Measurements from ENCODE around the gene CHST11.
"Not testable (repeated sequence)": the region's sequence is repeated elsewhere in the genome, so short reads cannot be mapped to it uniquely, and the experiment has no call there.

CHST11 gene

DNA sequence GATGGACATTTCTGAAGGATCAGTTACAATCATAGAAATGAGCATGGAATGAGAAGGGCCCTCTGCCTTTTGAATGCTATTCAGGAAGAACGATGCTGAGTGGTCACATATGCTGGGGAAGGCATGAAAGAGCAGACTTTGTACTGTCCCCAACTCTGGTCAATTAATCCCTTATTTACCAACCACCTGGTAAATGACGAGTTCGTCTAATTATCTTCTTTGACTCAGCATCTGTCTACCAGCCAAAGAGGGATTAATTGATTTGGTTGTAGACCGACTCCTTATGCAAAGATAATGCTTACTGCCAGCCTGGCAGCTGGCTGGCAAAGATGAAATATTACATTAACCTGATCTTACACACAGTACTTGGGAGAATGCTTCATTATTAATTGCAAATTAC is 152.2 kb downstream of the CHST11 start:
- no peak for DNase-seq

DNA sequence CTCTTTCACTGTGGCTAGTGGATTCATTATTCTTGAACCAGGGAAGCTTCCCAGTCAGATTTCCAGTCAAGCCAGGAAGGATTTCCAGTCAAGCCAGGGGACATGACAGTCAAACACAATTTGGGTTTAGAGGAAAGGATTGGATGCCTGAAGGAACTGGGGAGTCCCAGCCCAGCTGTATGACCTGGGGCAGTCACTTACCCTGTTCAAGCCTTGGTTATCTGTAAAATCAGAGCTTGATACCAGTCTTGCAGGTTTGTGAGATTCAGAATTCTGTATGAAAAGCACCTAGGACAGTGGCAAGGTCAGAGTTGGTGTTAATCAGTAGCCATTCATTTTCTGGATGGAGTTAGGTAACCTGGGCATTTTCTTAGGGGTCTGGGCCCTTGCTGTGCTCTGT is 152.7 kb downstream of the CHST11 start:
- no peak for DNase-seq

DNA sequence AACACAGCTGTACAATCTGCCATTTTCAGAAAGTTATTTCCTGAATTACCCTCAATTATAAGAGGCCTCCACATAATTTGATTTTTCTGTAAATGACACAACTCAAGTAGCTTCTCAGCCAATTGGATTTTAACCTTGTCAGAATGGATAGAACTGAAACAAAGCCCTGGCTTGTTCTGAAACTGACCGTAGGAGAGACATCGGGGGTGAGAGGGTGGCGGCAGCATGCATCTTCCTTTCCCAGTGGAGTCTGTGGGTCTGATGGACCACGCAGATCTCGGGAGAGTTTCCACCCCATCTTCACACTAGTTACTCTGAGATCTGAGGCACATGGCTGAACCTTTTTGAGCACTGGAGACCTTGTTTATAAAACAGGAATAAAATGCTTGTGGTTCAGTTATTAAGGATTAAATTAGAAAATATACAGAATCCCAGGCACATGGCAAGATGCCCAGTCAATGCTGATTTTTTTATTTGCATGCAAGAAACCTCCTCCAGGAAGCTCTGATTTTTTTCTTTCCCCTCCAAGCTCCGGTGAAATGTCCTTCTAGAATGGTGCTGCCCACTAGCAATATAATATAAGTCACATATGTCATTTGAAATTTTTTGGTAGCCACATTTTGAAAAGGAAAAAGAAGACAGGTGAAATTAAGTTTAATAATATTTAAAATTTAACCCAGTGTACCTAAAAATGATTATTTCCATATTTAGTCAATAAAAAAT is 153.9 kb downstream of the CHST11 start:
- no peak for DNase-seq

DNA sequence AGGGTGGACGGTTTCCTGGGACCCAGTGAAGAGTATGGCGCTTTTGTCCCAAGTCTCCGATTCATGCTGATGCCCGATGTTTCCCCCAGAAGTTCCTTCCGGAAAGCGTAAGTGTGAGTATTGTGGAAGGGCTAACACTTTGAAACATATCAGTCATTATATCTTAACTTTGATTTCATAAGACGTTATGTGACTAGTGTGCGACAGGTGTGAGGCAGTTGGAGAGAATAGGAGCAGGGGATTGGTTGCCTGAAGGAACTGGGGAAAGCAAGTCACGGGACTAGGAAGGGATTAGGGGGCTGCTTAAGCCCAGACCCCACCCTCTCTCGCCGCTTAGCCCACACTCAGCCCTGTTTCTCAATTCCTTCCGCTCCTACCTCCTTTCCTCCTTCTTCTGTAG is 154.9 kb downstream of the CHST11 start:
- DNase-seq = no peak

DNA sequence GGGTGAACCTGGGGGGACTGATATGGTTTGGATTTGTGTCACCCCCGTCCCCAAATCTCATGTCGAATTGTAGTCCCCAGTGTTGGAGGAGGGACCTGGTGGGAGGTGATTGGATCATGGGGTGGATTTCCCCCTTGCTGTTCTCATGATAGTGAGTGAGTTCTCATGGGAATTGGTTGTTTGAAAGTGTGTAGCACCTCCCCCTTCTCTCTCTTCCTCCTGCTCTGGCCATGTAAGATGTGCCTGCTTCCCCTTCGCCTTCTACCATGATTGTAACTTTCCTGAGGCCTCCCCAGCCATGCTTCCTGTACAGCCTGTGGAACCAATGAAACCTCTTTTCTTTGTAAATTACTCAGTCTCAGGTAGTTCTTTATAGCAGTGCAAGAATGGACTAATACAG is 156.6 kb downstream of the CHST11 start:
- not testable (repeated sequence) for DNase-seq

DNA sequence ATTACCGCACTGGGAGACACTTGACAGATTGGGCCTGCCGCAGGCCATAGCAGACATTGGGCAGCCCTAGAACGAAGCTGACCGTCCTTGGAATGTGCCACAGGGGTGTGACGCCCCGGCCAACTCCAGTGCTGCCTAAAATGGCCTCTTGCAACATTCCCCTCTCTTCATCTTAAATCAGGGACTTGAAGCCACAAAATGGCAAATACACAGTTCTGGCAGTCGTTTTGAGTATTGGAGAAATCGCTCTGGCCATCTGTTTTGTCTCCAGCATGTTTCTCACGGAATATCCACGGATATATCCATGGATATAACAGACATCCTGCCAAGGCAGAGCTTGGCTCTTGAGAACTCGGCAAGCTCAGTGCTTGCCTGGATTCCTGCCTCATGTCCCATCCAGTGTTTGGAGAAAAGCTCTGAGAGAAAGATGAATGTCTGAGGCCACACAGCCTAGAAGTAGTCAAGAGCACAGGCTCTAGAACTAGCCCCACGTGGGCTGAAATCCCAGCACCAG is 158.4 kb downstream of the CHST11 start:
- no peak for DNase-seq

DNA sequence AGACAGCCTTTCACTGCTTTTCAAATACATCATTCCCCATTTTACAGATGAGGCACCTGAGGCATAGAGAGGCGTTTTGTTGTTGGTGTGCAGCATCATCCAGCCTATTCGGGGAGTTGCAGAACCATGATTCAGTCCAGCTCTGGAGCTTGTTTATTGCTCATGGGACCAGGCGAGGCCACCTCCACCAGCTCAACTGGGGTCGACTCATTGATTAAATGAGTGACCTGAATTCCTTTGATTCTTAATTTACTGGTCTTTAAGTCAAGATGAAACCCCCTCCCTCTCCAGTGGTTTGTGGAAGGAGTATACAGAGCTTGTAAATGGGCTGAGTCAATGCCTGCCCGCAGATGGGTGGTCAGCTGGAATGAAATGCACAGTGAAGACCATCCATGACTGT is 161.9 kb downstream of the CHST11 start:
- DNase-seq = no peak

DNA sequence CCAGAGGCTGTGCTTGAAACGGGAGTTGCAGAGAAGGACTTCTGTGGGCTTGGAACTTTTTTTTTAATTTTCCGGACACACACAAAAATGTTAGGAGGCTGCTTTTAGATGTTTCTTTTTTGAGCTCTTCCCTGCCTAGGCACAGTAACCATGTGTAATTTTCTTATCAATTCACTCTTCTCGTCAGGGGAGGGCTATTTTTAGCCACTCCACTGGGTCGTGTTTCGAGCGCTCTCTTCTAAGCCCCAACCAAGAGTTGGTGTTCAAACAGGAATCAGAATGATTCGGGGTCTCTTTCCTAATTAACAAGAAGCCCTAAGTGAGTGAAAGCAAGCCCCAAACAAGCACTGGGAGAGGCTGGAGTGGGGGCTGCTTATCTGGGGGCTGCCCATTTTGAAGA is 162.6 kb downstream of the CHST11 start:
- DNase-seq = no peak

DNA sequence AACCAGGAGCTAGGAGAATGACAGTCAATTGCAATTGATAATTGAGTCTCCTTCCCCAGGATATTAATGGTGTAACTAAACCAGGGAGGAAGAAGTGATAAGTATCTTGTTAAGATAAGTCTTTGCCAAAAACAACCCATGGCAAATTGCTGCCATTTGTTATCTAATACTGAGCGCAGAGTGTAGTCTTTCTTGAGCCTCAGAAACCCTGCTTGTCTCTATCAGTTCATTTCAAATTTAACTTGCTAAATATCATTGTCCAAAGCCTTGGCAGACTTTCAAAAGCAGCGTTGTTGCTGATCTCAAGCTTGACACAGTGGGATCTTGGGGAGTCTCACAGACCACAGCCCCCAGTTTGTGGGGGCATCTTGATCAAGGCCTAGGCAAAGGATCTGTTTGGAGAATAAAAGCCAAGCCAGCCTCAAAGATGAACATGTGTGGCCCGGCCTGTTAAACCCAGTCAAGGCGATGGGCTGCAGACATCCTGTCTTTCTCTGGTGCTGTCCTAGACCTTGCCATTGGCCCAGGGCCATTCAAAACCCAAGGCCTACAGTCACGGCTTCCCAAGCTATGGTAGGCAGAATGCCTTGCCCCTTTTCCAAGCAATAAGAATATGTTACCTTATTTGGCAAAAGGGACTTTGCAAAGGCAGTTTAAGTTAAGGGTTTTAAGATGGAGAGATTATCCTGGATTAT is 164.2 kb downstream of the CHST11 start:
- DNase-seq = no peak

DNA sequence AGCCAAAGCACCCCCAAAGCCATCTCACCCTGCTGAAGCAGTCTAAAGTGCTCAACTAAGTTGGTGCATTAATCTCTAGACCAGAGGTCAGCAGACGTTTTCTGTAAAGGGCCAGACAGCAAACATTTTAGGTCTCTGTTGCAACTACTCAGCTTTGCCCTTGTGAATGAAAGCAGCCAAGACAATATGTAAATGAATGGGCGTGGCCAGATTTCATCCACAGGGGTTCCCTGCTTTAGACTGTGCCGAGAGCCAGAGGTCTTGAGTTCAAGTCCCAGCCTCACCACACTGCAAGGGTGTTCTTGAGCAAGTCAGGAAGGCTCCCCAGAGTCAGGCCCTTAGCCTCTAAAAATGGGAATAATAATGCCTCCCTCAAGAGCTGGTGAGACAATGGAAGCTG is 166.2 kb downstream of the CHST11 start:
- no peak for DNase-seq

DNA sequence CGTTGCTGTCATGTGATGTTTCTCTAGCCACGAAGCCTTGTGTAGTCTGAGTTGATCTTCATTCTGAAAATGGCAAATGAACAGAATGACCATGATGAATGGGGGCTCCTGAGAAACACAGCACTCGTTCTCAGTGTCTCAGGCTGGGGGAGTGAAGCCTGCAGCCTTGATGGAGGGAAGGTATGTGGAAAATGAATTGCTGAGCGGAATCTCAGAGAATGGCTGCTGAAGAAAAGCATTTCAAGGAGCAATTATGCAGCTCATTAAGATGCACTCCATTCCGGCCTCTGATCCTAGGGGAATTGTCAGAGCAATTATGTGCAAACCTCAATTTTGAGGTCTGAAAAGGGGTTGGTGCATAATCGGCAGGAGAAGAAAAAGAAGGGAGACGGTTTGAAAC is 167.1 kb downstream of the CHST11 start:
- no peak for DNase-seq

DNA sequence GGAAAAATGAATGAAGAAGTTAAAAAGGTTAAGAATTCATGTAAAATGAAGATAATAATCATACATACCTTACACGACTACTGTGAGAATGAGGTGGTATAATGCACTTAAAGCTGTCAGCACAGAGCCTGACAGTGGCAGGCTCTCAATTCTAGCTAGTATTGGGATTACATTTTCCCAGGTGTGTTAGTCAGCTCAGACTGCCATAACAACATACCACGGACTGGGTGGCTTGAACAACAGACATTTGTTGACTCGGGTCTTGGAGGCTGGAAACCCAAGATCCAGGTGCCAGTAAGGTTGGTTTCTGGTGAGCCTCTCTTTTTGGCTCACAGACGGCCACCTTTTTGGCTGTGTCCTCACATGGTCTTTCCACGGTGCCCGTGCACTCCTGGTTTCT is 167.8 kb downstream of the CHST11 start:
- DNase-seq = no peak

DNA sequence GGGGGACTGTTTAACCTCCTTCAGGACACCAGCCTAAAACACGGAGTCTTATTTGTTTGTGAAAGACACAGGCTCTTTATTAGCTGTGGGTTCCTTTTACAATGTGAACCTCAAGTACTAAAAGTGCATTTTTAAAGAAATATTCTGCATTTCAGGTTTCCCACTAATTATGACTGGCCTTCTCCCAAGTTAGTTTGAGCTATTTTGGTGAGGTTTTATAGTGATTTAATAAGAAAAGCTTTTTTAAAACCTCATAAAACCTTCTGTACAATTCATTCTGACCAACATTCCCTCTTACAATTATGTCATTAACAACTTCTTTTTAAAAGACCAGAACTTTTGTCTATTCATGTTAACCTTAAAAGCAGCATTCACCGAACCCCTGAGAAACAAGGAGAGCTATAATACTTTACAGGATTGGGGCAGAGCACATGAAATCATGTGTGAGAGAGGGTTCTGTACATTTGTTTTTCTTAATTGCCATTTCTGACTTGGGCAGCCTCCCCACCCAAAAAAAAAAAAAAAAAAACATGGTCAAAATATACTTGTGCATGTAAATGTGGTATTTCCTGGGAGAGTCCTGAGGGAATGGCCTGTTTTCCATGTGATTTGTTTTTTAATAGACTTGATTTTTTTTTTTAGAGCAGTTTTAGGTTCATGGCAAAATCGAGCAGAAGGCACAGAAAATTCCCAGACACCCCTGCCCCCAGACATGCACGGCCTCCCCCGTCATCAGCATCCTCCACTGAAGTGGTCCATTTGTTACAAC is 169.5 kb downstream of the CHST11 start:
- DNase-seq = no peak

DNA sequence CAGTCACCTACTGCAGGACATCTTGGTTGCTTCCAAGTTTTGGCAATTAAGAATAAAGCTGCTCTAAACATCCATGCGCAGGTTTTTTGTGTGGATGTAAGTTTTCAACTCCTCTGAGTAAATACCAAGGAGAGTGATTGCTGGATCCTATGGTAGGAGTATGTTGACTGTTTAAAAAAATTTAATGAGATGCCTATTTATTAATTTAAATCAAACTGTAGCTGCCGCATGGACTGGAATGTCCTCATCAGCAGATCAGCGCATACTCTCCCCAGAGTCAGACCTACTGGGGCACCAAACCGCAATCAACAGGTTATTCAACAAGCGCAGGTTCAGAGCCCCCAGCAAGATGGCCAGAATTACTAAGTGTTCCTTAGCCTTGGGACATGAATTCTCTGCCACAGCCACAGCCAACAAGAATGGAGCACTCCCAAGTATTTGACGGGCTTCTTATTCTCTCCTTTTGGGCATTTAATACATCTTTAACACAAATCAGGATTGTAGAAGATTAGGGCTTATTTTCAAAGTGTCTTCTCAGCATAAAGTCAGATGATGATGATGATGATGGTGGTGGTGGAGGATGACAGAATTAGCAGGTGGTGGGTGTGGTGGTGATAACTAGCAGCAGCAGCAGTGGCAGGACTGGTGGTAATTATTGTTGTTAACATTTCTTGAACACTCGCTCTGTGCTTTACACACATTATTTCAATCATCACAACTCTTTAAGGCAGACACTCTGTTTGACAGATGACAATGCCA is 170.7 kb downstream of the CHST11 start:
- no peak for DNase-seq

DNA sequence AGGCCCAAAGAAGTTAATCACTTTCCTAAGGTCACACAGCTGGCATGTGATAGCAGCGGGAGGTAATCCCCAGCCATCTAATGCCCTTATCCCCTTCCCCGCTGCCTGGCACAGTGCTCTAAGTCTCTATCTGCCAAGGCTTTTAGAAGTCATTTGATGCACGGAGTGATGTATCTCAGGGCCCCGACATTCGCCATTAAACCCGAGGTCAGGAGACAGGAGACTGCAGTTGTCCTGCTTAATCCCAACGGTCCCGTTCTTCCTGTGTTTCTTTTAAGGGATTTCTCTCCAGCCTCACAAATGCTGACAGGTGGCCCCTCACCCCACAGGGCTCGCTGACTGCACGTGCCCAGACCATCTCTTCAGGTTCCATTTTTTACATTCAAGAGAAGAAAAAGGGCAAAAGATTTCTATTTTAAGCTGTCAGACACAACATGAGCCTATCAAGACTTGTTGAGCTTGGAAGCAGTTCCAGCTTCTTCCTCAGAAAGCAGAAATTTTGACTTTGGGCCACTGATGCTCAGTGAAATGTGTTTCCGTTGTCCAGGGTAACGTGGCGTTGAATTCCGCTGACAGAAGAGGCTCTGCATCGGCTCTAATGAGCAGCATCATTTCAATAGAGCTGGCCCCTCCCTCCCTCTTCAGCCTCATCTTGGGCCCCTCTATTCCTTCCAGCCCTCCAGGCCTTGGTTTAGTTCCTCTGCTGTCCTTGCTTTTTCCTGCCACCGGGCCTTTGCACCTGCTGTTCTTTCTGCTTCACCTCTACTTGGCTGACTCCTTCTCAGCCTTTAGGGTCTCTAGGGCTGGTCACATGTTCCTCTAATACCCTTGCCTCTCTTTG is 171.5 kb downstream of the CHST11 start:
- DNase-seq = no peak

DNA sequence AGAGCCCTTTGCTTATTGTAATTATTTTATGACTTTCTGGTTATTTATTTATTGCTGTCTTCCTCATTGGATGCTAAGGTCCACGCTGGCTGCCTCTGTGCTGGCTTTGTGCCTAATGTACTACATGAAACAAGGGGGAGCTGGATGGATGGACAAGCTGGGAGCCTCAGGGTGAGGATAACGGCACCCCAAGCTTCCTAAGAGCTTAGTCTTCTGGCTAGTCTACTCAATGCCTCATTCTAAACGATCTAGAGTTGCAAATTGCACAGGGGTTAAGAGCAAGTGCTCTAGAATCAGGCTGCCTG is 172.0 kb downstream of the CHST11 start:
- no peak for DNase-seq

DNA sequence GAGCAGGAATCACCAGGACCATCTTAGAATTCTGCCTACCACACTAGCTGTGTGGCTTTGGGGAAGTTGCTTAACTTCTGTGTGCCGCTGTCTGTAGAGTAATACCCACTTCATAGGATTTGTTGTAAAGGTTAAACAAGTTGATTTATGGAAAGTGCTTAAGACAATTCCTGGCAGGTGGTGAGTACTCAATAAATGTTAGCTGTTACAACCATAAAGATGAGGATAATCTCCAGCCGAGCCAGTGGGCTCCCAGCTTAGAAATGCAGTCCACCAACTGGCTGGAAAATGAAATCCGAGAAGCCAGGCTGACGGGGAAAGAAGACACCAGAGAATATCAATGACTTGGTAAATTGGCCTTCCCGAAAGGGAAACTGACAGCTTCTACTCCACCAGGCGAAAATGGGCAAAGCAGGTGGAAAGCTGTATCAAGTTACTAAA is 173.5 kb downstream of the CHST11 start:
- DNase-seq = no peak

DNA sequence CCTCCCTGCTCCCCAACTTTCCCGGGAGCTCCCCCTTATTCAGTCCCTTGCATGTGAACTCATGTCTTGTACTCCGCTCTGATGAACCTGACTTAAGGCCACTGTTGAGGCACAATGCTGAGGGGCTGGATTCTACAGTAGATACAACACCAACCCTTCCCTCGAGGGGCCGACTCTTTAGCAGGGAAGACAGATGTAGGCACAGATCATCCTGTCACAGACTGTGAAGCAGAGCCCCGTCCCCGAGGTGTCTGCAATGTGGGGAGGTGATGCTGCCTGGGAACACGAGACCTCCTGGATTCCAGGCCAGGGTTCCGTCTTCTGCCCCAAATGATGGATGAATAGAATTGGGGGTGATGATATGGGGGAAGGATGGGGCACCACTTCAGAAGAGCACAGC is 175.1 kb downstream of the CHST11 start:
- no peak for DNase-seq

DNA sequence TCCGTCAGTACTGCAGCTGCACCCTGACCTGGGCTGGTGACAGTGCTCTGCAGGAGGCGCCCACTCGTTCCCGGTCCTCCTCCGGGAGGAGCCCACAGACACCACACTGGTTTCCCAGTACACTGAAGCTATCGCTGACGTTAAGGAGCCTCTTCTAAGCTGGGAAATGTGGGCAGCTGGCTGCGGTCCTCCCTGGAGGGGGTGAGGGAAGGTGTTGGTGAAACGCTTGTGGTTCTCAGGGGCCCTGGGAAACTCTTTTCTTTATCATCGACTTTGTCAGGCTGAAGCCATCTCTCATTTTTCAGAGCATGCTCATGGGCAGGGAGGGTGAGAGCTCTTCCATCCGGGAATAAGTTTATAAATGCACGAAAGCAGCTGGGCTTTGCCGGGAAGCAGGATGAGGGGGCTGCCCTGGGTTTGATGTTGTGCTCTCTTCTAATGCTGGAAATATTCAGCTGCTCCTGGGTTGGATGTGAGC is 176.0 kb downstream of the CHST11 start:
- DNase-seq = no peak

DNA sequence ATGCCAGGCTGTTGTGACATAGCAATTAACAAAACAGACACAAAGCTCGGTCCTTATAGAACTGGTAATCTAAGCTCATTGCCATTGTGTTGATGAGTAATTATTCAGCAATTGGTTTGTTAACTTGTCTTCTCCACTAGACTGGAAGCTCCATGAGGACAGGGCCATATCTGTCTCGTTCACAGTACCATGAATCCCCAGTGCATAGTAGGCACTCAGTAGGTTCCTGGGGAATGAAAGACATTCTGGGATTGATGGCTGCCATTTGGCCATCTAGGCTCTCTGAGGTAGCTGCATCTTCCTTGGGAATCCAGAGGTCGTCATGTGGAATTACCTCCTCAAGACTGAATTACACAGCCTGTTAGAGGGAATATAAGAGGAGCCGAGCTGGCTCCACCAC is 177.3 kb downstream of the CHST11 start:
- DNase-seq = no peak

DNA sequence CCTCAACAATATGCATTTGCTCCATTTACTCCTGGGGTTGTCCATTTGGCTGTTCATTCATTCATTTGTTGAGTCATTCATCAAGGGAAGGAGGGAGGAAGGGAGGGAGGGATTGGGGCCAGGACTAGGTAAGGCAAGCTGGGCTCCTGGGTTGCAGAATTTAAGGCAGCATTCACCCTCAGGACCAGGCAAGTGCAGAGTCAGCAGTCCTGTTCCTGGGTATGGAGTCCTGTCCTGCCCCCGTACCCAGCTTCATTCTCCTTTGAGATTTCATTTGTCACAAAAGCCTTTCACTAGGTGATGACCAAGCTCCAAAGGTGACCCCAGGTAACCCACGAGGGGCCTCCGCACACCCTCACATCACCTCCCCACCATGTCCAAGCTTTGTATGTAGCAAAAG is 178.1 kb downstream of the CHST11 start:
- DNase-seq = no peak
